ENCODE results near the gene RAN. TPM values are rescaled to one million over a fixed set of nuclear protein-coding genes. Genes with fewer than 3 reads are reported as not detected.

Gene RAN
- total and polyA plus RNA-seq, 9 of the 15 experiments (the other 6 are each of a cell fraction or from before 2014, with no cell fraction given), result 1,687 to 3,820 (median 2,300) TPM

GRCh38 chr12:130832561-130833209 is 39.2 kb upstream of the RAN start (continued):
- TF ChIP-seq HLTF (IDR thresholded peaks at IDR 0.05), result no peak
- TF ChIP-seq KDM1A (IDR thresholded peaks at IDR 0.05), result peak in 1 of 2 experiments; percentile 68; a peak in 3 of 4 replicates
- TF ChIP-seq ATF1 (CRISPR knock-in tag; IDR thresholded peaks at IDR 0.05), result no peak
- no peak for TF ChIP-seq ATF1 (tag; IDR thresholded peaks at IDR 0.05)
- 0 out of 4 replicates have a peak, but pooled peaks of 1 of the 2 experiments have one; percentile 2 for TF ChIP-seq BCLAF1 (IDR thresholded peaks at IDR 0.05; ENCODE audit: borderline replicate concordance in 1 of 2, control insufficient read depth in 1 of 2, low read depth in 2 of 2, low read length in 1 of 2)
- no peak for TF ChIP-seq LCOR (CRISPR knock-in tag; IDR thresholded peaks at IDR 0.05)
- TF ChIP-seq NCOA1 (IDR thresholded peaks at IDR 0.05; ENCODE audit: low read depth), result no peak; the same call in 1 of the 2 replicates
- TF ChIP-seq NRF1 (conservative IDR thresholded peaks at IDR 0.05 in 1 of 2, IDR thresholded peaks at IDR 0.05 in 1 of 2), result 0 out of 4 replicates have a peak, but pooled peaks of 1 of the 2 experiments have one; percentile 28
- TF ChIP-seq SOX6 (IDR thresholded peaks at IDR 0.05), result peak; percentile 40; the same call in 1 of the 2 replicates
- TF ChIP-seq MCM5 (IDR thresholded peaks at IDR 0.05; ENCODE audit: low read depth), result no peak
- TF ChIP-seq ZFP30 (CRISPR knock-in tag; IDR thresholded peaks at IDR 0.05; ENCODE audit: borderline replicate concordance), result no peak
- no peak for TF ChIP-seq BRD4 (IDR thresholded peaks at IDR 0.05)
- TF ChIP-seq HMG20A (CRISPR knock-in tag; conservative IDR thresholded peaks at IDR 0.05), result no peak
- TF ChIP-seq CEBPG (CRISPR knock-in tag; IDR thresholded peaks at IDR 0.05), result peak; percentile 98
- peak; percentile 90 to 96 for TF ChIP-seq CEBPG (tag; conservative IDR thresholded peaks at IDR 0.05 in 1 of 2, IDR thresholded peaks at IDR 0.05 in 1 of 2)
- no peak for TF ChIP-seq SRSF9 (IDR thresholded peaks at IDR 0.05; ENCODE audit: borderline replicate concordance, low read depth, low read length)
- peak; percentile 52; the same call in 1 of the 2 replicates for TF ChIP-seq VEZF1 (CRISPR knock-in tag; IDR thresholded peaks at IDR 0.05)
- TF ChIP-seq BHLHE40 (IDR thresholded peaks at IDR 0.05; ENCODE audit: low read length), result peak; percentile 39; the same call in 1 of the 2 replicates
- TF ChIP-seq ZNF655 (CRISPR knock-in tag; IDR thresholded peaks at IDR 0.05), result no peak
- TF ChIP-seq TBP (optimal IDR thresholded peaks at IDR 0.05; ENCODE audit: low read depth, low read length), result no peak
- no peak for TF ChIP-seq ZNF695 (CRISPR knock-in tag; IDR thresholded peaks at IDR 0.05)
- no peak for TF ChIP-seq NR2F6 (CRISPR knock-in tag; IDR thresholded peaks at IDR 0.05)
- TF ChIP-seq BRD9 (IDR thresholded peaks at IDR 0.05; ENCODE audit: low read depth, partially characterized antibody), result no peak
- no peak for TF ChIP-seq DDX20 (tag; IDR thresholded peaks at IDR 0.05; ENCODE audit: low read depth)
- TF ChIP-seq TRIM24 (IDR thresholded peaks at IDR 0.05), result peak; percentile 70 to 83; a peak in 3 of 4 replicates
- no peak for TF ChIP-seq SNIP1 (IDR thresholded peaks at IDR 0.05; ENCODE audit: low read depth)

All from K562 (cell line).